Measurements from ENCODE around the gene CBARP. TPM values are rescaled to one million over a fixed set of nuclear protein-coding genes. Genes with fewer than 3 reads are reported as not detected.

CBARP gene
- total and polyA plus RNA-seq, 9 of the 15 experiments (the other 6 are each of a cell fraction or from before 2014, with no cell fraction given): 0.03 to 8.9 (median 1.2) TPM; not detected in 1

DNA sequence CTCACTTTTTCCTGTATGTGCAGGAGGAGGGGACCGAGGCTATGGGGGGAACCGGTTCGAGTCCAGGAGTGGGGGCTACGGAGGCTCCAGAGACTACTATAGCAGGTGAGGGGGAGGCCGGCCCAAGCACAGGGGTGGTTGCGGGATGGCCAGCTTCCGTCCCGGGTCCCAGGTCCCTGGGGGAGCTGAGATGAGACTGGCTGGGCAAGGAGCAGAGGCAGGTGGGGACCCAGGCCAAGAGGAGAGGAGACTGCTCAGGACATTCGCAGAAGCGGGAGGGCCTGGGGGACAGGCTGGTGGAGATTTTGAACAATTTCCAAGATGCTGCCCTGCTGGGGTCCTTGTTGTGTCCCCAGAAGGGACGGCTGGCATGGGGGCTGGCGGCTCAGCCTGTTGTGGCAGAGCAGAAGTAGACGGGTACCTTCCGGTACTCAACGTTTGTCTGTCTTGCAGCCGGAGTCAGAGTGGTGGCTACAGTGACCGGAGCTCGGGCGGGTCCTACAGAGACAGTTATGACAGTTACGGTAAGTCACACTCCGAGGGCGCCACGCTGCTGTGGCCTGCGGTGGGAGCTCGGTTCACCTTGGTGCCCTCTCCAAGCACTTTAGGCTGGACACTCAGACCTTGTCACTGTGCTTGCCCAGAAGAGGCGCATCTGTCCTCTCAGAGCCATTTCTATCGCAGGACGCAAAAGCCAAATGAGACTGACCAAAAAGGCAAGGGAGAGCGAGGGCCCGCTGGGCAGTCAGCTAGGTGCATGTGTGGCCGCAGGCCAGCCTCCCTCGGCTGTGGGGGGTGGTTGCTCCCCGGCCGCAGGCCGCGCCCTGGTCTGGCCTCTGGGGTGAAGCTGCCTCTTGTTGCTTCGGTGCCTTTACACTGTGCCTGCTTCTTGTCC, 34.0 kb upstream of the CBARP start (continued):
- TF ChIP-seq, protein P1, sequence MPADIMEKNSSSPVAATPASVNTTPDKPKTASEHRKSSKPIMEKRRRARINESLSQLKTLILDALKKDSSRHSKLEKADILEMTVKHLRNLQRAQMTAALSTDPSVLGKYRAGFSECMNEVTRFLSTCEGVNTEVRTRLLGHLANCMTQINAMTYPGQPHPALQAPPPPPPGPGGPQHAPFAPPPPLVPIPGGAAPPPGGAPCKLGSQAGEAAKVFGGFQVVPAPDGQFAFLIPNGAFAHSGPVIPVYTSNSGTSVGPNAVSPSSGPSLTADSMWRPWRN (IDR thresholded peaks at IDR 0.05; ENCODE audit: low read depth): no peak
- no peak for TF ChIP-seq DNMT1 (IDR thresholded peaks at IDR 0.05)
- TF ChIP-seq, protein P2, sequence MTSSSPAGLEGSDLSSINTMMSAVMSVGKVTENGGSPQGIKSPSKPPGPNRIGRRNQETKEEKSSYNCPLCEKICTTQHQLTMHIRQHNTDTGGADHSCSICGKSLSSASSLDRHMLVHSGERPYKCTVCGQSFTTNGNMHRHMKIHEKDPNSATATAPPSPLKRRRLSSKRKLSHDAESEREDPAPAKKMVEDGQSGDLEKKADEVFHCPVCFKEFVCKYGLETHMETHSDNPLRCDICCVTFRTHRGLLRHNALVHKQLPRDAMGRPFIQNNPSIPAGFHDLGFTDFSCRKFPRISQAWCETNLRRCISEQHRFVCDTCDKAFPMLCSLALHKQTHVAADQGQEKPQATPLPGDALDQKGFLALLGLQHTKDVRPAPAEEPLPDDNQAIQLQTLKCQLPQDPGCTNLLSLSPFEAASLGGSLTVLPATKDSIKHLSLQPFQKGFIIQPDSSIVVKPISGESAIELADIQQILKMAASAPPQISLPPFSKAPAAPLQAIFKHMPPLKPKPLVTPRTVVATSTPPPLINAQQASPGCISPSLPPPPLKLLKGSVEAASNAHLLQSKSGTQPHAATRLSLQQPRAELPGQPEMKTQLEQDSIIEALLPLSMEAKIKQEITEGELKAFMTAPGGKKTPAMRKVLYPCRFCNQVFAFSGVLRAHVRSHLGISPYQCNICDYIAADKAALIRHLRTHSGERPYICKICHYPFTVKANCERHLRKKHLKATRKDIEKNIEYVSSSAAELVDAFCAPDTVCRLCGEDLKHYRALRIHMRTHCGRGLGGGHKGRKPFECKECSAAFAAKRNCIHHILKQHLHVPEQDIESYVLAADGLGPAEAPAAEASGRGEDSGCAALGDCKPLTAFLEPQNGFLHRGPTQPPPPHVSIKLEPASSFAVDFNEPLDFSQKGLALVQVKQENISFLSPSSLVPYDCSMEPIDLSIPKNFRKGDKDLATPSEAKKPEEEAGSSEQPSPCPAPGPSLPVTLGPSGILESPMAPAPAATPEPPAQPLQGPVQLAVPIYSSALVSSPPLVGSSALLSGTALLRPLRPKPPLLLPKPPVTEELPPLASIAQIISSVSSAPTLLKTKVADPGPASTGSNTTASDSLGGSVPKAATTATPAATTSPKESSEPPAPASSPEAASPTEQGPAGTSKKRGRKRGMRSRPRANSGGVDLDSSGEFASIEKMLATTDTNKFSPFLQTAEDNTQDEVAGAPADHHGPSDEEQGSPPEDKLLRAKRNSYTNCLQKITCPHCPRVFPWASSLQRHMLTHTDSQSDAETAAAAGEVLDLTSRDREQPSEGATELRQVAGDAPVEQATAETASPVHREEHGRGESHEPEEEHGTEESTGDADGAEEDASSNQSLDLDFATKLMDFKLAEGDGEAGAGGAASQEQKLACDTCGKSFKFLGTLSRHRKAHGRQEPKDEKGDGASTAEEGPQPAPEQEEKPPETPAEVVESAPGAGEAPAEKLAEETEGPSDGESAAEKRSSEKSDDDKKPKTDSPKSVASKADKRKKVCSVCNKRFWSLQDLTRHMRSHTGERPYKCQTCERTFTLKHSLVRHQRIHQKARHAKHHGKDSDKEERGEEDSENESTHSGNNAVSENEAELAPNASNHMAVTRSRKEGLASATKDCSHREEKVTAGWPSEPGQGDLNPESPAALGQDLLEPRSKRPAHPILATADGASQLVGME (CRISPR knock-in tag; IDR thresholded peaks at IDR 0.05): no peak
- TF ChIP-seq, protein P3, sequence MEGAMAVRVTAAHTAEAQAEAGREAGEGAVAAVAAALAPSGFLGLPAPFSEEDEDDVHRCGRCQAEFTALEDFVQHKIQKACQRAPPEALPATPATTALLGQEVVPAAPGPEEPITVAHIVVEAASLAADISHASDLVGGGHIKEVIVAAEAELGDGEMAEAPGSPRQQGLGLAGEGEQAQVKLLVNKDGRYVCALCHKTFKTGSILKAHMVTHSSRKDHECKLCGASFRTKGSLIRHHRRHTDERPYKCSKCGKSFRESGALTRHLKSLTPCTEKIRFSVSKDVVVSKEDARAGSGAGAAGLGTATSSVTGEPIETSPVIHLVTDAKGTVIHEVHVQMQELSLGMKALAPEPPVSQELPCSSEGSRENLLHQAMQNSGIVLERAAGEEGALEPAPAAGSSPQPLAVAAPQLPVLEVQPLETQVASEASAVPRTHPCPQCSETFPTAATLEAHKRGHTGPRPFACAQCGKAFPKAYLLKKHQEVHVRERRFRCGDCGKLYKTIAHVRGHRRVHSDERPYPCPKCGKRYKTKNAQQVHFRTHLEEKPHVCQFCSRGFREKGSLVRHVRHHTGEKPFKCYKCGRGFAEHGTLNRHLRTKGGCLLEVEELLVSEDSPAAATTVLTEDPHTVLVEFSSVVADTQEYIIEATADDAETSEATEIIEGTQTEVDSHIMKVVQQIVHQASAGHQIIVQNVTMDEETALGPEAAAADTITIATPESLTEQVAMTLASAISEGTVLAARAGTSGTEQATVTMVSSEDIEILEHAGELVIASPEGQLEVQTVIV (CRISPR knock-in tag; IDR thresholded peaks at IDR 0.05; ENCODE audit: borderline replicate concordance): peak; percentile 83; the same call in 1 of the 2 replicates
- TF ChIP-seq CCNT2 (IDR thresholded peaks at IDR 0.05; ENCODE audit: borderline replicate concordance, extremely low read depth, insufficient read length, low read depth, low read length): peak; percentile 39
- peak; percentile 13 for TF ChIP-seq KDM5B (IDR thresholded peaks at IDR 0.05; ENCODE audit: insufficient replicate concordance, low read depth, low read length)
- TF ChIP-seq MYNN (IDR thresholded peaks at IDR 0.05): no peak; the same call in 1 of the 2 replicates
- no peak for TF ChIP-seq MYNN (CRISPR knock-in tag; IDR thresholded peaks at IDR 0.05)
- TF ChIP-seq JUNB (CRISPR knock-in tag; conservative IDR thresholded peaks at IDR 0.05): no peak
- TF ChIP-seq KLF13 (tag; IDR thresholded peaks at IDR 0.05; ENCODE audit: borderline replicate concordance, low read depth): no peak
- TF ChIP-seq ZBED1 (IDR thresholded peaks at IDR 0.05): no peak
- TF ChIP-seq, protein P4, sequence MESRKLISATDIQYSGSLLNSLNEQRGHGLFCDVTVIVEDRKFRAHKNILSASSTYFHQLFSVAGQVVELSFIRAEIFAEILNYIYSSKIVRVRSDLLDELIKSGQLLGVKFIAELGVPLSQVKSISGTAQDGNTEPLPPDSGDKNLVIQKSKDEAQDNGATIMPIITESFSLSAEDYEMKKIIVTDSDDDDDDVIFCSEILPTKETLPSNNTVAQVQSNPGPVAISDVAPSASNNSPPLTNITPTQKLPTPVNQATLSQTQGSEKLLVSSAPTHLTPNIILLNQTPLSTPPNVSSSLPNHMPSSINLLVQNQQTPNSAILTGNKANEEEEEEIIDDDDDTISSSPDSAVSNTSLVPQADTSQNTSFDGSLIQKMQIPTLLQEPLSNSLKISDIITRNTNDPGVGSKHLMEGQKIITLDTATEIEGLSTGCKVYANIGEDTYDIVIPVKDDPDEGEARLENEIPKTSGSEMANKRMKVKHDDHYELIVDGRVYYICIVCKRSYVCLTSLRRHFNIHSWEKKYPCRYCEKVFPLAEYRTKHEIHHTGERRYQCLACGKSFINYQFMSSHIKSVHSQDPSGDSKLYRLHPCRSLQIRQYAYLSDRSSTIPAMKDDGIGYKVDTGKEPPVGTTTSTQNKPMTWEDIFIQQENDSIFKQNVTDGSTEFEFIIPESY (CRISPR knock-in tag; IDR thresholded peaks at IDR 0.05): no peak

All from K562 (cell line).